Gastroesophageal sphincter (tissue), 4 donors: ENCODE results near the gene CLDN15. TPM values are rescaled to one million over a fixed set of nuclear protein-coding genes. Genes with fewer than 3 reads are reported as not detected.

Experiments used
- ATAC-seq: fragments of 150-250 bp; one replicate; pipeline ENCODE4 v1.9.1; 2016; ENCODE audit warnings: mild to moderate bottlenecking, moderate library complexity
- H3K27ac ChIP-seq, 4 donors: fragments of 200-600 bp; sonication (generic) in 3 of 4; 1 replicate in 3 of 4; 2 replicates in 1 of 4; pipeline ENCODE4 v1.5.1; 2016 to 2019
- H3K27me3 ChIP-seq: fragments of 200-600 bp; sonication (generic); one replicate; pipeline ENCODE4 v1.5.1; 2019
- H3K36me3 ChIP-seq, 2 donors: fragments of 200-600 bp; sonication (generic); one replicate each; pipeline ENCODE4 v1.5.1; 2019; ENCODE audit warnings: control low read depth in 1 of 2
- H3K4me1 ChIP-seq, 3 donors: fragments of 200-600 bp; sonication (generic); 1 replicate in 2 of 3; 2 replicates in 1 of 3; pipeline ENCODE4 v1.5.1; 2016 to 2019; ENCODE audit warnings: control low read depth in 2 of 3
- H3K4me3 ChIP-seq, 2 donors: fragments of 200-600 bp; sonication (generic); one replicate each; pipeline ENCODE4 v1.5.1; 2019; ENCODE audit warnings: mild to moderate bottlenecking in 1 of 2, moderate library complexity in 1 of 2
- H3K9me3 ChIP-seq, 3 donors: fragments of 200-600 bp; sonication (generic); one replicate each; pipeline ENCODE4 v1.5.1; 2017 to 2019; ENCODE audit warnings: control low read depth in 2 of 3
- EP300 ChIP-seq: sonication (generic); formaldehyde crosslinking; IDR thresholded peaks from one replicate; pipeline ENCODE4 v1.6.1; 2017; ENCODE audit warnings: antibody characterized with exemption, mild to moderate bottlenecking
- POLR2A ChIP-seq, 2 donors: fragments of 450-650 bp; IDR thresholded peaks; one replicate each; pipeline ENCODE4 v1.6.1; 2017; ENCODE audit warnings: antibody characterized with exemption in 2 of 2, mild to moderate bottlenecking in 2 of 2, moderate library complexity in 1 of 2
- POLR2AphosphoS5 ChIP-seq: sonication (generic); formaldehyde crosslinking; IDR thresholded peaks from one replicate; pipeline ENCODE4 v1.6.1; 2017; ENCODE audit warnings: antibody characterized with exemption
- WGBS, 2 donors: methylation state at CpG; one replicate each; pipeline ENCODE4 v1.1.5; 2018; ENCODE audit warnings: low coverage in 1 of 2; 5-methylcytosine and 5-hydroxymethylcytosine counted together
- total RNA-seq, 4 donors: library from RNA; depleted of rRNA; stranded (reverse); fragments of >200 nt; gene quantifications; one replicate each; pipeline ENCODE4 v1.1.0, GENCODE V29; 2016
- TF ChIP-seq, protein P1 (sequence below), 4 experiments: fragments of 200-600 bp in 2 of 4; fragments of 450-650 bp in 2 of 4; sonication (generic) in 1 of 4; IDR thresholded peaks; one replicate each; pipeline ENCODE4 v1.5.1; 2017 to 2019; ENCODE audit warnings: antibody characterized with exemption in 4 of 4, mild to moderate bottlenecking in 2 of 4, moderate library complexity in 2 of 4

Gene CLDN15
- total RNA-seq, 4 donors from 2014 or later = 4.4 to 6.8 (median 5.0) TPM

DNA sequence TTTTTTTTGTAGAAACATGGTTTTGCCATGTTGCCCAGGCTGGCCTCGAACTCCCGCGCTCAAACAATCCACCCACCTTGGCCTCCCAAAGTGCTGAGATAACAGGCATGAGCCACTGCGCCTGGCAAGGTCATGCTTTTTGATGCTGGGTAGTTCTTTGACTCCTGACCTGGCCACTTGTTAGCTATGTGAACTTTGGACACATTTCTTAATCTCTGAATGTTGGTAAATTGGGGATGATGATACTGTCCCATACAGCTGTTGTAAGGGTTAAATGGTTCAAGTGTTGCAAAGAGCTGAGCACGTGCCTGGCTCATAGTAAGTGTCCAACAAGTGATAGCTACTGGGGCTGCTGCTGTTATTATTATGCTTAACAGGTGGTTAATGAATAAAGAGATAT is 17.3 kb downstream of the CLDN15 start:
- Histone ChIP-seq H3K27ac (no peak overlapping the region), H3K27me3 (no peaks in the 10 kb centered on the region), H3K9me3 (no peaks in the 10 kb centered on the region), H3K4me1 (peaks cover 0 to 51% (median 20%) of the 10 kb centered on the region in 3 donors), H3K36me3 (peaks cover 0 to 49% of the 10 kb centered on the region in 2 donors), H3K4me3 (no peak overlapping the region)
- ATAC-seq = no peak
- TF ChIP-seq POLR2A (IDR thresholded peaks at IDR 0.05) (no peak), EP300 (no peak), POLR2AphosphoS5 (no peak)
- TF ChIP-seq, protein P1, sequence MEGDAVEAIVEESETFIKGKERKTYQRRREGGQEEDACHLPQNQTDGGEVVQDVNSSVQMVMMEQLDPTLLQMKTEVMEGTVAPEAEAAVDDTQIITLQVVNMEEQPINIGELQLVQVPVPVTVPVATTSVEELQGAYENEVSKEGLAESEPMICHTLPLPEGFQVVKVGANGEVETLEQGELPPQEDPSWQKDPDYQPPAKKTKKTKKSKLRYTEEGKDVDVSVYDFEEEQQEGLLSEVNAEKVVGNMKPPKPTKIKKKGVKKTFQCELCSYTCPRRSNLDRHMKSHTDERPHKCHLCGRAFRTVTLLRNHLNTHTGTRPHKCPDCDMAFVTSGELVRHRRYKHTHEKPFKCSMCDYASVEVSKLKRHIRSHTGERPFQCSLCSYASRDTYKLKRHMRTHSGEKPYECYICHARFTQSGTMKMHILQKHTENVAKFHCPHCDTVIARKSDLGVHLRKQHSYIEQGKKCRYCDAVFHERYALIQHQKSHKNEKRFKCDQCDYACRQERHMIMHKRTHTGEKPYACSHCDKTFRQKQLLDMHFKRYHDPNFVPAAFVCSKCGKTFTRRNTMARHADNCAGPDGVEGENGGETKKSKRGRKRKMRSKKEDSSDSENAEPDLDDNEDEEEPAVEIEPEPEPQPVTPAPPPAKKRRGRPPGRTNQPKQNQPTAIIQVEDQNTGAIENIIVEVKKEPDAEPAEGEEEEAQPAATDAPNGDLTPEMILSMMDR (IDR thresholded peaks at IDR 0.05) = no peak
- 80 to 85% methylated on average over 2 to 5 of the region's 5 CpGs for WGBS, 2 donors

DNA sequence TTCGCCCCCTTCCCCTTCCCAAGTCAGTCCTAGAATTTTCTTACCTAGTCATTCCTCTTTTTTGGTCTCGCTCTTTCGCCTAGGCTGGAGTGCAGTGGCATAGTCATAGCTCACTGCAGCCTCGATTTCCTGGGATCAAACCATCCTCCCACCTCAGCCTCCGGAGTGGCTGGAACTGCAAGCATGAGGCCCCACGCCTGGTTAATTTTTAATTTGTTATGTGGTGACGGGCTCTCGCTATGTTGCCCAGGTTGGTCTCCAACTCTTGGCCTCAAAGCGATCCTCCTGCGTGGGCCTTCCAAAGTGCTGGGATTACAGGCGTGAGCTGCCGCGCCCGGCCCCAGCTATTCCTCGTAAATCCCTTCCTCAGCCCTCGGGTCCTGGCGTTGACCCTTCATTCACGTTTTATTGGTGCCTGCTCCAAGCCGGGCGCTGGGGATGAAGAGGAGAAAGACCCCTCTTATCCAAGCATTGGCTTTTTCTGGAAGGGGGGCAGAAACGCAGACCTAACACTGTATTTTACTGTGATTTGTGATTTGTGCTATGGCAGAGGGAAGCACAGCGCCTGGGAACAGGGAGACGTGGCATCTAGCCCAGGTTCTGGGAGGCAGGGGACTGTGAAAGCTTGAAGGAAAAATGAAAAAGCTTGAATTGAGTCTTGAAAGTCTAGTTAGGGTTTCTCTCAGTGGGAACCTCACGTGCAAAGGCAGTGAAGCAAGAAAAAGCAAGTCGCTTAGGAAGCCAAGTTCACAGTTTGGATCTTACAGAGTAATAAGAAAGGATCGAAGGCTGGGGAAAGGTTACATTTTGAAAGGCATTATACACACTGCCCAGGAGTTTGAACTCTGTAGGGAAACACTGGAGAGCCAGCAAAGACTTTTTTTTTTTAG is 19.1 kb downstream of the CLDN15 start:
- Histone ChIP-seq H3K4me1 (peaks cover 0 to 59% (median 20%) of the 10 kb centered on the region in 3 donors), H3K4me3 (peak overlapping the region; percentile 39 to 95), H3K27me3 (no peaks in the 10 kb centered on the region), H3K36me3 (peaks cover 0 to 49% of the 10 kb centered on the region in 2 donors), H3K9me3 (no peaks in the 10 kb centered on the region), H3K27ac (peak overlapping the region in 3 of 4 donors; percentile 90 to 97 (median 94))
- WGBS, 2 donors = 10 to 23% methylated on average over 7 to 18 of the region's 26 CpGs
- ATAC-seq = no peak
- TF ChIP-seq POLR2A (IDR thresholded peaks at IDR 0.05) (no peak), EP300 (no peak)

DNA sequence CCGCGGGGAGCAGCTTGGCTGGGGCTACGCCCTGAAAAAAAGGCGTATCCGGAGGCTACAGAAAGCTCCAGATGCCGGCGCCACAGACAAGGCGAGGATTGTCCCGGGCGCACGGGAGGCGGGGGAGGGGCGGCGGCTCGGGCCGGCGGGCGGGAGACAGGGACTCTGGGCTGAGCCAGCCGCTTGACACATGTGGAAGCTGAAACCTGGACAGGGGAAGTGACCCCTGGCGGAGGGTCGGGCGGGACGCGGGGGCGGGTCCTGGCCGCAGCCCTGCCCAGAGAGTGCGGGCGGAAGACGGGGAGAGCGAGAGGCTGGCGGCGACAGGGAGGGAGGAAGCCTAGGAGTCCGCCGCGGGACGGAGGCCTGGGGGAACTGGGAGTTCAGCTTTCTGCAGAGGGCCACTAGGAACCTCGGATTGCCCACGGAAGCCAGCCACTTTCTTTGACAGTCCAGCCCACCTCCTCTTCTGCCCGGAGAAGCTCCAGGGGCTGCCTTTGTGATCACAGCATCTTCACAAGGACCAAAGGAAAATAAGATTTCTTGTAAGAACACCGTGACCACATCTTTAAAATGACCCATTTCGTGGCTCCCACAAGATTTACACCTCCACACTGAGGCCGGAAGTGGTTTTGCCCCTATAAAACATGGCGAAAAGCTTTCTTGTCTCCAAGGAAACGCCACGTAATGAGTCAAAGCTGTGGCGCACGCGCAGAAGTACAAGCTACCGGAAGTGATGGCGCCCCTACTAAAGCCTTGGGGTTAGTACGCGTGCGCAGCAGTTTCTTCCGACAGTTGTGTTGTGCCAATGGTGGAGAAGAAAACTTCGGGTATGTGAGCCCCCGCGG is 20.0 kb downstream of the CLDN15 start, which contains the start of the genes PLOD3 and ZNHIT1:
TSS of gene PLOD3 (minus strand) at position 194 of the 848 bp plus-strand sequence. CDS start 307 bp downstream, outside the sequence.
TSS of gene ZNHIT1 (plus strand) at position 778 of the 848 bp plus-strand sequence. CDS start at position 809, 31 bp downstream.
- Histone ChIP-seq H3K36me3 (peaks cover 0 to 49% of the 10 kb centered on the region in 2 donors), H3K4me1 (peaks cover 0 to 59% (median 20%) of the 10 kb centered on the region in 3 donors), H3K27me3 (no peaks in the 10 kb centered on the region), H3K4me3 (peak within 1 kb of the TSS; percentile 39 to 95), H3K27ac (peak within 1 kb of the TSS; percentile 73 to 97 (median 92)), H3K9me3 (no peaks in the 10 kb centered on the region)
- ATAC-seq = peak; percentile 94
- TF ChIP-seq, protein P1 (IDR thresholded peaks at IDR 0.05) = peak in 2 of 4 experiments; percentile 23 to 56
- peak; percentile 61 for TF ChIP-seq POLR2AphosphoS5
- TF ChIP-seq EP300 = no peak
- TF ChIP-seq POLR2A (IDR thresholded peaks at IDR 0.05) = peak; percentile 8 to 35
- WGBS, 2 donors = 0% methylated on average over 5 to 22 of the region's 57 CpGs

DNA sequence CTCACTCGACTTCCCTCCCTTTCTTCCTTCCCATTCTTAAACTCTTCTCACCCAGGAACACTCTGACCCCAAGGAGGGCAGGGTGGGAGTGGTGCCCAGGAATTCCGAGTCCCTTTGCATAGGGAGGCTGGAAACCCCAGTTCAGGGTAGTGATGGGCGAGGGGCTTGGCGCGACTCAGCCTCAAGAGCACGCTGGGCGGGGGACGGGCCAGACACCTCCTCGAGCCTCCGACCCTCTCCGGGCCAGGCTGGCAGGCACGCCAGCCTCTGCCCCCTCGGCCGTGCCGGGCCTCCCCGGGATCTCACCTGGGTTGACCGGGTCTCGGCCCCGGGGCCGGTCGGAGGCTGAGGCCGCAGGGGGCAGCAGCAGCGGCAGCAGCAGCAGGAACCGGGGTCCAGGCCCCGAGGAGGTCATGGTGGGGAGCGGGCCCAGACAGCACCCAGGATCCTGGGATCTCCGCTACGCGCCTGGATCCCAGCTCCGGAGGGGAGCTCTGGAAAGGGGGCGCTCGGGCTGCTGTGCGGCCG is 20.7 kb downstream of the CLDN15 start:
- H3K9me3 ChIP-seq = no peaks in the 10 kb centered on the region
- 0% methylated on average over 2 of the region's 34 CpGs; no CpG with 5 or more reads in 1 of the 2 donors for WGBS, 2 donors
- H3K27ac ChIP-seq = peak overlapping the region; percentile 73 to 97 (median 92)
- peaks cover 0 to 53% (median 20%) of the 10 kb centered on the region in 3 donors for H3K4me1 ChIP-seq
- no peak for ATAC-seq
- peaks cover 0 to 49% of the 10 kb centered on the region in 2 donors for H3K36me3 ChIP-seq
- no peaks in the 10 kb centered on the region for H3K27me3 ChIP-seq
- peak overlapping the region; percentile 39 to 95 for H3K4me3 ChIP-seq
- TF ChIP-seq POLR2AphosphoS5 (no peak), EP300 (no peak), POLR2A (IDR thresholded peaks at IDR 0.05) (no peak)
- TF ChIP-seq, protein P1 (IDR thresholded peaks at IDR 0.05) = no peak
